Memory B cell (primary cell): ENCODE results near the gene GAB3.
"Not testable (repeated sequence)": the region's sequence is repeated elsewhere in the genome, so short reads cannot be mapped to it uniquely, and the experiment has no call there.

Source experiments
- ATAC-seq: fragments of 150-1000 bp; cut with Tn5 transposase; 2 replicates; pipeline ENCODE4 v1.10.0; 2021; ENCODE audit warnings: low read depth, mild to moderate bottlenecking, moderate library complexity
- DNase-seq, 2 donors: peaks; one replicate each; pipeline ENCODE4 v3.0.0; 2022; ENCODE audit warnings: low spot score in 2 of 2
- H3K27ac Mint-ChIP-seq: one replicate; pipeline ENCODE4 v1.8.0; 2022; ENCODE audit warnings: mild to moderate bottlenecking, moderate library complexity, mixed read lengths
- H3K27me3 Mint-ChIP-seq: one replicate; pipeline ENCODE4 v1.8.0; 2022; ENCODE audit warnings: mixed read lengths
- H3K36me3 Mint-ChIP-seq: one replicate; pipeline ENCODE4 v1.8.0; 2022; ENCODE audit warnings: mild to moderate bottlenecking, mixed read lengths
- H3K4me1 Mint-ChIP-seq: one replicate; pipeline ENCODE4 v1.8.0; 2022; ENCODE audit warnings: mixed read lengths
- H3K4me3 Mint-ChIP-seq: one replicate; pipeline ENCODE4 v1.8.0; 2022; ENCODE audit warnings: mild to moderate bottlenecking, moderate library complexity, mixed read lengths
- H3K9me3 Mint-ChIP-seq: one replicate; pipeline ENCODE4 v1.8.0; 2022; ENCODE audit warnings: mixed read lengths

Gene GAB3

DNA sequence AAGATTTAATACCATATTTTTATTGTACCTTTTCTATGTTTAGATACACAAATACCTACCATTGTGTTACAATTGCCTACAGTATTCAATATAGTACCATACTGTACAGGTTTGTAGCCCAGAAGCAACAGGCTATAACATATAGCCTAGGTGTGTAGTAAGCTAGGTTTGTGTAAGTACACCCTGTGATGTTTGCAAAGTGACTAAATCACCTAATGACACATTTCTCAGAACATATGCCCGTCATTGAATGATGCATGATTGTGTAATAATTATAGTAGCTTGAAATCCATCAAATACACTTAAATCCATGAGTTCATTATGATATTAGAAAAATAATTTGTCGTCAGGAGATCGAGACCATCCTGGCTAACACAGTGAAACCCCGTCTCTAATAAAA lies 30.8 kb downstream of the GAB3 start:
- H3K27me3 Mint-ChIP-seq, result no peaks in the 10 kb centered on the region
- no peak for DNase-seq
- H3K27ac Mint-ChIP-seq, result no peak overlapping the region
- H3K36me3 Mint-ChIP-seq, result no peaks in the 10 kb centered on the region
- no peak overlapping the region for H3K4me3 Mint-ChIP-seq
- H3K4me1 Mint-ChIP-seq, result peaks cover 26% of the 10 kb centered on the region
- no peak for ATAC-seq
- H3K9me3 Mint-ChIP-seq, result no peaks in the 10 kb centered on the region

DNA sequence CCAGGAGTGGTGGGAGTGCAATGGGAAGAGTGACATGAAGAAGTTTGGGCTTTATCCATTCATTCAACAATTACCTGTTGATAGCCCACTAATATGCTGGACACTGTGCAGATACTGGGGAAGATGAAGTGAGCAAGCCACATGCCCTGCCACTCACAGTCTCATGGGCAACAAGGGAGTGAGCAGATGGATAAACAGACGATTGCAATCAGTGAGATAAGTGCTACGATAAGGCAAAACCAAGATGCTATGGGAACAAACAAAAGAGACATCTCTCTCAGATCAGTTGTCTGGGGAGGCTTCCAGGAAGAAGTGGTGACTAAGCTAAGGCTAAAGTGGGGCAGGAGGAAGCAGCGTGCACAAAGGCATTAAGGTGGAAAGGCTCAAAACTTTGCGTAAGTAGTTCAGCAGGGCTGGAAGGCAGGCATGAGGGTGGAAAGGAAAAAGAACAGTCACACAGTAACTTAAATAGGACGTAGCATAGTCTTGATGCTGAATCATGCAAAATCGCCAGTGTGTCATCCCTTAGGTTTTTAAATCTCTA lies 31.7 kb downstream of the GAB3 start:
- DNase-seq (no peak), ATAC-seq (peak; percentile 19)
- Mint-ChIP-seq H3K9me3 (no peaks in the 10 kb centered on the region), H3K36me3 (no peaks in the 10 kb centered on the region), H3K4me3 (peak overlapping the region; percentile 56), H3K4me1 (peaks cover 26% of the 10 kb centered on the region), H3K27ac (peak overlapping the region; percentile 75), H3K27me3 (no peaks in the 10 kb centered on the region)

DNA sequence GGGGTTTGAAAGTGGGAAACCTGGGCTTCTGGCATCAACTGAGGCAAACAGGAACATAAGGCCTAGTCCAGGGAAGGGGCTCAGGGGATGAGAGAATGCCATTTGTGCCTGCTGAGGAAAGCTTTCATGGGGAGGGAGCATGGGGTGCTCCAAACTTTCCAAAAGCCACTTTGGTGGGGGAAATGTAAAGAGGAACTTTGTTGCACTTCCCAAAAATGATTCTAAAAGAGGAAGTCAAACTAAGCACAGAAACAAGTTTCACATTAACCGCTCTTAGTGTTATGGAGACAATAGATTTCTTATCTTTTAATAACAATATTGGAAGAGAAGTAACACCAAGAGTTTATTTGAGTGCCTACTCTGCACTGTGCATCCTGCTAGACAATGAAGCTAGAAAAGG lies 32.3 kb downstream of the GAB3 start:
- Mint-ChIP-seq H3K27me3 (no peaks in the 10 kb centered on the region), H3K4me1 (peaks cover 26% of the 10 kb centered on the region), H3K9me3 (no peaks in the 10 kb centered on the region), H3K36me3 (no peaks in the 10 kb centered on the region), H3K4me3 (peak overlapping the region; percentile 56), H3K27ac (peak overlapping the region; percentile 75)
- ATAC-seq (peak; percentile 72), DNase-seq (no peak)

DNA sequence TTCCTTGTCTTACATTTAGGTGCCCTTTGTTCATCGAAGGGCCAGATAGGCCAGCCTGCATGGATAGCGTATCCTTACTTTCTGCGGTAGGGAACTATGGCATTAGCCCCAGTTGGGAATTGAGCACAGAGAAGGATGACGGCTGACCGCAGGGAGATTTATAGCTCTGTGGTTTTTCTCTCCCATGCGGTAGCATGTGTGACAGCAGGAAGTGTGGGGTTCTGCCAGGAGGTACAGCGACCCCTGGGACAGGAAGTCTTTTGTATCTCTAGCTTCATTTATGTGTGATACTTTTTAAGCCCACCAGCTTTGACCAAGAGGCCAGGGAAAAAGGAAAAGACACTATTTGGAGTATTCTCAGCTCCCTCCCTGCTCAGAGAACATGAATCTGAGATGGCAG lies 33.1 kb downstream of the GAB3 start:
- DNase-seq (no peak), ATAC-seq (no peak)
- Mint-ChIP-seq H3K4me3 (peak overlapping the region; percentile 21), H3K9me3 (no peaks in the 10 kb centered on the region), H3K27me3 (no peaks in the 10 kb centered on the region), H3K4me1 (peaks cover 29% of the 10 kb centered on the region), H3K27ac (peak overlapping the region; percentile 82), H3K36me3 (peaks cover 3% of the 10 kb centered on the region)

DNA sequence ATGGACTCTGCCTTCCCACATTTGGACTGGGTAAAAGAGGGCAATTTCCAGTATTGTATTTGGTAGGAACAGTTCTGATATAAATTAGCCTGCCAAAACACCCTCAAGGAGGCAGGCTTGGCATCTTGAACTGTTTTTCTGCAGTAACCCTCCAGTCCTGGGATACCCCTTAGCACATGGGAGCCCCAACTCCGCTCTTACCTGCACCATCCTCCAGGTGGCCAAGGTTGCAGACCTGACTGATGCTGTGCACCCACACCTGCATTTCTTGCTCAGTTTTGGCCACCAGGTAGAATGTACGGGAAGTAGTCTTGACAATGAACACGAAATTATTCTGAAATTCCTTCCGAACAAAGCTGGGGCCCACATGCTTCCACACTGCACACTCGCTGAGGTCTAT lies 35.1 kb downstream of the GAB3 start:
- Mint-ChIP-seq H3K36me3 (peaks cover 13% of the 10 kb centered on the region), H3K4me3 (no peak overlapping the region), H3K27me3 (no peaks in the 10 kb centered on the region), H3K9me3 (no peaks in the 10 kb centered on the region), H3K27ac (no peak overlapping the region), H3K4me1 (peaks cover 39% of the 10 kb centered on the region)
- ATAC-seq (no peak), DNase-seq (no peak)

DNA sequence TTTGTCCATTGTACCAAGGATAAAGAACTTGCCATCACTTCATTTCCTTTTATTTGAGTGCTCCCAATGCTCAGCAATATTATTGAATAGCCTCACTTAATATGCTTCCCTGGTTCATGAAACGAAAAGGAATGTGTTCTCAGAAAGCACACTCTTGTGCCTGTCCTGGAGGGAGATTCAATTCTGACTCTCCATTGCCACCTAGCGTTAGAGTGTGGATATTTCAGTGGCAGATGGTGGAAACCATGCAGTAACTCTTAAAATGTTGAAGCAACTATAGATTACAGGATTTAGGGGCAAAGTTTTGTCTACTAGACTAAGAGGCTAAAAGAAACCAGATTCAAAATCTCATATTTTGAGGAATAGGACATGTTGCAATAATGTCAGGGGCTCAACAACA lies 36.0 kb downstream of the GAB3 start:
- H3K4me3 Mint-ChIP-seq, result no peak overlapping the region

DNA sequence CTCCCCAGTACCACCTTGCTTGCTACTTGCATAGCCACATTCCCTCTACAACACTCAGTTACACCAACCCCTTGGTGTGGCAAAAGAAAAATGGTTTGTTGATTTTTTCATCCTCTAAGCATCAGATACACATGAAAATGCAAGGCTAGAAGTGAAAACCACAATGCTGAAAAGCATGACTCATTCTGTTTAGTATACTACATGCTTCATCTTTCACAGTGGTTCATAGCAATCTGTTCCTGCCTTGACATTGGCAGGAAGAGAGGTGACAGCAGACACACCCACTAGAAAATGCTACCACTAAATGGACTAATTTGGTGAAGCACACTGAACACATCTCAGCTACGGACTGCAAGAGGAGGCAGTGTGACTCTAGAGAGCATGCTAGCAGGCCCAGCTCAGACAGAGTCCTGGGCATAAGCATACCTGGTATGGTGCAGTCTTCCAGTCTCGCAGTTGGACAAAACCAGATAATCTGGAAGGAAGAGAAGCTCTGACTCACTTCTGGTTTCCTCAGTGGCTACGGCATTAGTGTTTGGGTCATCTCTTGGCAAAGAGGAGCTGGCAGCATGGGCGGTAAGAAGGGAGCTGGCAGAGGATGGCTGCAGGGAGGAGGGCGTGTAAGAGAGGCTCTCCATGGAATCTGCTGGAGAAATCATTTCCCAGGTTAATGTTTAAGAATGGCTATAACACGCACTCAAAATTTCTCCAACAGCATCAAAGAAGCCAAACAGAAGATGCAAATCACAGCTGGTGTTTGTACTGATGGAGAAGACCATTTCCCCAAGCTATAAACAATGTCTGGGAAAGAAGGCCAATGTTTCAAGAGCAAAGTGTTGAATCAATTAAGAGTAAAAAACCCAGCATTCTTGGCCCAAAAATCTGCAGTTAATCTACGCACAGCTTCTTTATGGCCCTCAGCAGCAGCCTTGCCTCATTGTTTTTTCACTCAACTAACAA lies 37.8 kb downstream of the GAB3 start:
- no peak overlapping the region for H3K4me3 Mint-ChIP-seq
- peaks cover 32% of the 10 kb centered on the region for H3K4me1 Mint-ChIP-seq
- peaks cover 23% of the 10 kb centered on the region for H3K36me3 Mint-ChIP-seq
- no peak for ATAC-seq
- no peaks in the 10 kb centered on the region for H3K27me3 Mint-ChIP-seq
- peaks cover 1% of the 10 kb centered on the region for H3K9me3 Mint-ChIP-seq
- no peak for DNase-seq
- H3K27ac Mint-ChIP-seq, result no peak overlapping the region

More for the DNA sequence above, 36.0 kb downstream of the GAB3 start:
- Mint-ChIP-seq H3K36me3 (peaks cover 14% of the 10 kb centered on the region), H3K9me3 (no peaks in the 10 kb centered on the region), H3K4me1 (peaks cover 43% of the 10 kb centered on the region), H3K27ac (no peak overlapping the region), H3K27me3 (no peaks in the 10 kb centered on the region)
- peak; percentile 28 to 30 for DNase-seq
- ATAC-seq, result peak; percentile 66

DNA sequence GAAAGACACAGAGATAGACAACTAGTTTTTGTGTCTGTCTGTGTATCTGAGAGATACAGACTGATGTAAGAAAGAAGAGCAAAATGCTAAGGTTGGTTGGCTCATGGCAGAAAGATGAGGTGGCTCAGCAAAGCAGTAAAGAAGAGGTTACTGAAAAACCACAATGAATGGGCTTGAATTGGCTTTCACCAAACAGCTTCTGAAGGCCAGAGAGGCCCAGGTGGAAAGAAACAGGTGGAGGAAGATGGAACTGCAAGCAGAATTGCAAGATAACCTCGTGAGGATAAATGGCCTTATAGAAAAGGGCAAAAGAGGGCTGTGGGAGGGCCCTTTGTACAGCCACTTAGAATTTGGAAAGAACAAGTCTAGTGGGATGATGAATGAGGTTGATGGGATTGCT lies 39.6 kb downstream of the GAB3 start:
- H3K27ac Mint-ChIP-seq, result peak overlapping the region; percentile 2

DNA sequence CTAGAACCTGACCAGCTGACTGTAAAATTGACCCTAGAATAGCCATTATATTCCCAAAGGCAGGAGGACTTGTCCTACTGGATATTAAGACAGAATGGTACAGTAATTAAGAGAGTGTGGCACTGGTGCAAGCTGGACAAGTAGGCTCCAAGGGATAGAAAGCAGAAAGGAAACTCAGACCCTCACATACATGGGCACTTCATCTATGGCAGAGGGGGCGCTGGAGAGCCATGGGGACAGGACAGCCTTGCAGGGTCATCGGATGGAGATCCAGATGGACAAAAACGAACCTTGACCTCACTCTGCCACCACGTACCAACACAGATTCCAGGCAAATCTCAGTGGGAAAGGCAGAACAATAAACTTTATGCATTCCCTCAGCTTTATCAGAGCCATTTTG lies 40.6 kb downstream of the GAB3 start:
- ATAC-seq (no peak), DNase-seq (no peak)
- no peaks in the 10 kb centered on the region for H3K27me3 Mint-ChIP-seq
- no peak overlapping the region for H3K4me3 Mint-ChIP-seq
- H3K4me1 Mint-ChIP-seq, result peaks cover 26% of the 10 kb centered on the region
- peaks cover 26% of the 10 kb centered on the region for H3K36me3 Mint-ChIP-seq
- H3K27ac Mint-ChIP-seq, result no peak overlapping the region
- H3K9me3 Mint-ChIP-seq, result peaks cover 1% of the 10 kb centered on the region

More for the DNA sequence above, 39.6 kb downstream of the GAB3 start:
- H3K4me1 Mint-ChIP-seq, result peaks cover 26% of the 10 kb centered on the region
- H3K4me3 Mint-ChIP-seq, result no peak overlapping the region
- H3K9me3 Mint-ChIP-seq, result peaks cover 1% of the 10 kb centered on the region
- H3K36me3 Mint-ChIP-seq, result peaks cover 23% of the 10 kb centered on the region
- DNase-seq, result no peak
- H3K27me3 Mint-ChIP-seq, result no peaks in the 10 kb centered on the region
- no peak for ATAC-seq

DNA sequence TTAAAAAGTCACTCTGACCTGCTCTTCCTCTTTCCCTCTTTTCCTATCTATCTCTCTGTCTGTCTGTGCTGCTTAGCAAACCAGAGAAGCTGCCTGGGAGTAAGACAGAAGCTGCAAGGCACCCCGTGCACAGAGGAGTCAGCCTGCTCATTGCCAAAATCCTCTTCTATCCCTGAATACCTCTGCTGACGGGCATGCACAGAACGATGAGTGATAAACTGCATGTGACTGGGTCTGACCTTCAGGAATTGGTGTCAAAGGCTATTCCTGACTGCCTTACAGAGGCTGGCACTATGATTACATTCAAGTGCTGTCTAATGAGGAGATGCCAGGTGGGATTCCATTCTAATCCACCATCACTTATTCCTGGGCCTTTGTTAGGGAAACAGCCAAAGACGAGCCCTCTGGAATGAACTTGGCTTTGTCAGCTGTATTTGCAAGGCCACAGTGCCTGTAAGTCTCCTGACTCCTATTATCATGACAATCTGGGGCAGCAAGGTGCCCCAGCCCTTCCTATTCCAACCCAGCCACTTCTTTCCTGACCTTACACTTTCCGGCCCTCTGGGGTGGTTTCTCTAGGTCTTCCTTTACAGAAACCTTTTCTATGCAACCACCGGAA lies 52.1 kb downstream of the GAB3 start:
- Mint-ChIP-seq H3K27me3 (no peaks in the 10 kb centered on the region), H3K36me3 (peaks cover 18% of the 10 kb centered on the region), H3K27ac (no peak overlapping the region)

DNA sequence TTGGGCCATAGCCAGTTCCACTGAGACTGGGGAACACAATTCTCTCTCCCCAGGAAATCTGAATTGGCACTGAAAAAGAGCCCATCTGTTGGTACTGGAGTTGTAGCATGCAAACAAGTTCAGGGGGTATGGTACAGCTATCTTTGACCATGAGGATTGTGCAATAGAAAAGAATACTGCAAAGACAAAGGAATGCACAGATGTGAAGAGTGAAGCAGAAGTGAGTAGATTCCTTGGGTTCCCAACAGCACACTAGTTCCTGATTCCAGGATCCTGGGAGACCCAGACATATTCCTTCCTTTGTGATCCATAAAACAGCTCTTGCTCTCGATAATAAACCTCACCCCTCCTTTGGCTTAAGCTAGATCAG lies 54.2 kb downstream of the GAB3 start:
- Mint-ChIP-seq H3K9me3 (no peaks in the 10 kb centered on the region), H3K4me3 (no peak overlapping the region), H3K27me3 (no peaks in the 10 kb centered on the region), H3K27ac (no peak overlapping the region), H3K36me3 (peaks cover 18% of the 10 kb centered on the region), H3K4me1 (peaks cover 2% of the 10 kb centered on the region)
- no peak for ATAC-seq
- no peak for DNase-seq

More for the DNA sequence above, 52.1 kb downstream of the GAB3 start:
- Mint-ChIP-seq H3K4me3 (no peak overlapping the region), H3K4me1 (peaks cover 2% of the 10 kb centered on the region), H3K9me3 (no peaks in the 10 kb centered on the region)
- DNase-seq, result no peak
- ATAC-seq, result no peak

DNA sequence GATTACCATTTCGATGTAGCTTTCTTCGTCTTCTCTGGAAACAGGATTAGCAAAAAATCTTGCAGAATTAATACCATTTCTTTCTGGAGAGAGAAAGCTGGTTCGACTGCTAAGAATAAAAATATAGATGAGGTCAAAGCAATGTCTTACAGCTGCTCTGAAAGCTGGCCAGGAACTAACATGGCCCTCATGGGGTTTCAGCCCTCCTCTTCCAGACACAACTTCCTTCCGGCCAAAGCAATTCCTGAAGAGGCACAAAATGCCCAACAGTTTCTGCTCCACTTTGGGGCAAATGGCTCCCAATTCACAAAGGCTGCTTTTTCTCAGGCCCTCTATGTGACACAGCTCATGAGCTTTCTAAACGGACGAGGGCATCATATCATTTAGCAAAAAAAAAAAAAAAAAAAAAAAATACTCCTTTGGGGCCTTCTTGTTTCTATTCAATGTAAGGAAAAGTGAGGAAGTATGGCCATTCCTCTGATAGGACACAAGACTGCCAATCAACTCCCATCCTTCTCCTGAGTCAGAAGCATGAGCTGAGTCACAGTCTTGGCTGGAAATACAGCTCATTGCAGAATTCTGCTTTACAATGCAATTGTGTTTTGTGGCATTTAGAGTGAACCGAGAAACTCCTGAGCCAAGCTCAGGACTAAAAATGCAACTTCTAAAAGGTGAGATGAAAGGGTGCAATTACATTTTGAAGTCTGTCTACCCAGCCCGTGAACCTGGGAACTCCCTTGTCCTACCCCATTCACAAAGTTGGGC lies 54.8 kb downstream of the GAB3 start:
- Mint-ChIP-seq H3K36me3 (peaks cover 19% of the 10 kb centered on the region), H3K4me1 (peaks cover 2% of the 10 kb centered on the region), H3K27ac (no peak overlapping the region), H3K27me3 (no peaks in the 10 kb centered on the region), H3K9me3 (no peaks in the 10 kb centered on the region), H3K4me3 (no peak overlapping the region)
- DNase-seq, result no peak
- ATAC-seq, result no peak

DNA sequence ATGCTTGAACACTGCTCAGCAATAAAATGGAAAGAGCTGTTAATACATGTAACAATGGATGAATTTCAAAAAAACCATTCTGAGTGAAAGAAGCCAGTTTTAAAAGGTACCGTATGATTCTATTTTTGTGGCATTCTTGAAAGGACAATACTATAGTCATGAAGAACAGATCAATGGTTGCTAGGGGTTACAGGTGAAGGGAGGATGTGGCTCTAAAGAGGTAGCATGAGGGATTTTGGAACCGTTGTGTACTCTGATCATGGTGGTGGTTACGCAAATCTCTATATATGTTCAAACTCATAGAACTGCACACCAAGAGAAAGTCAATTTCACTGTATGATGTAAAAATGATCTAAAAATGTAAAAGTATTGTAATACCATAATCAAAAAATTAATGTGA lies 57.5 kb downstream of the GAB3 start:
- Mint-ChIP-seq H3K9me3 (no peaks in the 10 kb centered on the region), H3K27me3 (no peaks in the 10 kb centered on the region), H3K4me3 (no peak overlapping the region), H3K4me1 (peaks cover 2% of the 10 kb centered on the region), H3K27ac (no peak overlapping the region), H3K36me3 (peaks cover 16% of the 10 kb centered on the region)
- DNase-seq, result no peak
- no peak for ATAC-seq

DNA sequence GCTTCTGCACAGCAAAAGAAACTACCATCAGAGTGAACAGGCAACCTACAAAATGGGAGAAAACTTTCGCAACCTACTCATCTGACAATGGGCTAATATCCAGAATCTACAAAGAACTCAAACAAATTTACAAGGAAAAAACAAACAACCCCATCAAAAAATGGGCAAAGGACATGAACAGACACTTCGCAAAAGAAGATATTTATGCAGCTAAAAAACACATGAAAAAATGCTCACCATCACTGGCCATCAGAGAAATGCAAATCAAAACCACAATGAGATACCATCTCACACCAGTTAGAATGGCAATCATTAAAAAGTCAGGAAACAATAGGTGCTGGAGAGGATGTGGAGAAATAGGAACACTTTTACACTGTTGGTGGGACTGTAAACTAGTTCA lies 60.4 kb downstream of the GAB3 start:
- not testable (repeated sequence) for H3K27me3 Mint-ChIP-seq, H3K4me1 Mint-ChIP-seq, ATAC-seq, H3K9me3 Mint-ChIP-seq, DNase-seq, H3K27ac Mint-ChIP-seq, H3K4me3 Mint-ChIP-seq
- H3K36me3 Mint-ChIP-seq, result peaks cover 10% of the 10 kb centered on the region
